CD8-positive, alpha-beta memory T cell (primary cell): ENCODE data around the gene PALS1. TPM values are rescaled to one million over a fixed set of nuclear protein-coding genes. Genes with fewer than 3 reads are reported as not detected.

Experiments
- CTCF ChIA-PET: fragments of 350-600 bp; sonication (Branson Sonifier 250); formaldehyde crosslinking; loops from one replicate; lab custom pipeline; 2021; ENCODE audit warnings: antibody characterized with exemption; lab: Charles Lee
- POLR2A ChIA-PET: fragments of 350-600 bp; sonication (Branson Sonifier 250); formaldehyde crosslinking; loops from one replicate; lab custom pipeline; 2021; ENCODE audit warnings: antibody characterized with exemption; lab: Charles Lee
- DNase-seq, 5 donors: peaks; one replicate each; pipeline versions ENCODE4 v3.0.0 to v3.0.0-alpha.2; 2020 to 2022; ENCODE audit warnings: mixed read lengths in 1 of 5
- H3K27ac ChIP-seq: one replicate; pipeline ENCODE4 v1.7.0; 2013; ENCODE audit warnings: low read depth, mild to moderate bottlenecking, low read length, moderate library complexity
- H3K27me3 ChIP-seq: 2 replicates; pipeline ENCODE4 v1.7.0; 2013; ENCODE audit warnings: low read length, mild to moderate bottlenecking; ENCODE audit not compliant: insufficient read depth, poor library complexity, severe bottlenecking
- H3K36me3 ChIP-seq: 2 replicates; pipeline ENCODE4 v1.7.0; 2013; ENCODE audit warnings: mild to moderate bottlenecking, low read length, moderate library complexity; ENCODE audit not compliant: insufficient read depth
- H3K4me1 ChIP-seq: 2 replicates; pipeline ENCODE4 v1.7.0; 2013; ENCODE audit warnings: mild to moderate bottlenecking, low read length, moderate library complexity; ENCODE audit not compliant: insufficient read depth
- H3K4me3 ChIP-seq: 2 replicates; pipeline ENCODE4 v1.7.0; 2013; ENCODE audit warnings: mild to moderate bottlenecking, low read length
- H3K9me3 ChIP-seq: 2 replicates; pipeline ENCODE4 v1.7.0; 2013; ENCODE audit warnings: mild to moderate bottlenecking, low read length
- H3K27ac Mint-ChIP-seq, 8 donors: one replicate each; pipeline ENCODE4 v1.8.0; 2020 to 2021; ENCODE audit warnings: mixed read lengths in 8 of 8, mild to moderate bottlenecking in 6 of 8, inconsistent platforms in 3 of 8, moderate library complexity in 3 of 8
- H3K27me3 Mint-ChIP-seq, 2 donors: one replicate each; pipeline ENCODE4 v1.8.0; 2020 to 2021; ENCODE audit warnings: mixed read lengths in 2 of 2, mild to moderate bottlenecking in 1 of 2, moderate library complexity in 1 of 2
- H3K36me3 Mint-ChIP-seq, 3 donors: one replicate each; pipeline ENCODE4 v1.8.0; 2020 to 2021; ENCODE audit warnings: mixed read lengths in 3 of 3, inconsistent platforms in 1 of 3, mild to moderate bottlenecking in 1 of 3
- H3K4me1 Mint-ChIP-seq, 3 donors: one replicate each; pipeline ENCODE4 v1.8.0; 2020 to 2021; ENCODE audit warnings: mixed read lengths in 3 of 3, inconsistent platforms in 1 of 3, mild to moderate bottlenecking in 1 of 3
- H3K4me3 Mint-ChIP-seq, 7 donors: one replicate each; pipeline ENCODE4 v1.8.0; 2020 to 2021; ENCODE audit warnings: mixed read lengths in 7 of 7, mild to moderate bottlenecking in 6 of 7, moderate library complexity in 4 of 7, inconsistent platforms in 2 of 7
- H3K9me3 Mint-ChIP-seq, 5 donors: one replicate each; pipeline ENCODE4 v1.8.0; 2020 to 2022; ENCODE audit warnings: mixed read lengths in 5 of 5, mild to moderate bottlenecking in 3 of 5, moderate library complexity in 2 of 5, inconsistent platforms in 1 of 5
- polyA plus RNA-seq: library from polyadenylated mRNA; unstranded; fragments of 300-500 nt; fragmentation: Illumina TruSeq; gene quantifications from one replicate; pipeline ENCODE4 v1.2.3, GENCODE V29; 2021
- total RNA-seq, 2 experiments: library from RNA; stranded (reverse); gene quantifications; one replicate each; pipeline ENCODE4 v1.2.3, GENCODE V29; 2021

The PALS1 gene
- total and polyA plus RNA-seq, 3 experiments from 2014 or later, result 1.8 to 6.7 (median 5.6) TPM

- POLR2A ChIA-PET, result interaction anchor here (1.0 to 1.1 kb wide), 2 partner anchors 46 to 119 kb away, joined by 3 to 7 read pairs; partner anchors contain the start of genes ATP6V1D and EIF2S1
Measured at GRCh38 chr14:67240168-67240932, 885 bp upstream of the PALS1 start.

GRCh38 chr14:67240978-67241410, 241 bp upstream of the PALS1 start:
- Mint-ChIP-seq H3K4me3 (peak overlapping the region; percentile 73 to 97 (median 91)), H3K27ac (peak overlapping the region; percentile 68 to 98 (median 83)), H3K36me3 (peaks cover 0 to 7% (median 0%) of the 10 kb centered on the region in 3 donors), H3K27me3 (peaks cover 0 to 2% of the 10 kb centered on the region in 2 donors), H3K4me1 (peaks cover 20 to 30% (median 30%) of the 10 kb centered on the region in 3 donors), H3K9me3 (no peaks in the 10 kb centered on the region)
- Histone ChIP-seq H3K36me3 (no peaks in the 10 kb centered on the region), H3K4me1 (peaks cover 11% of the 10 kb centered on the region), H3K27me3 (no peaks in the 10 kb centered on the region), H3K9me3 (no peaks in the 10 kb centered on the region), H3K4me3 (peak overlapping the region; percentile 81), H3K27ac (peak overlapping the region; percentile 56)
- CTCF ChIA-PET, result interaction anchor here (2.6 kb wide), 1 partner anchor 119 kb away, joined by 8 read pairs; the partner anchor contains the start of genes ATP6V1D and EIF2S1
- POLR2A ChIA-PET, result interaction anchor here (1.0 to 1.1 kb wide), 2 partner anchors 45 to 119 kb away, joined by 3 to 7 read pairs; partner anchors contain the start of genes ATP6V1D and EIF2S1
- DNase-seq, result peak; percentile 88 to 94 (median 90)

More at GRCh38 chr14:67240168-67240932, 885 bp upstream of the PALS1 start:
- Histone ChIP-seq H3K4me1 (peaks cover 11% of the 10 kb centered on the region), H3K36me3 (no peaks in the 10 kb centered on the region), H3K4me3 (peak overlapping the region; percentile 81), H3K27me3 (no peaks in the 10 kb centered on the region), H3K27ac (peak overlapping the region; percentile 56), H3K9me3 (no peaks in the 10 kb centered on the region)
- peak overlapping the region; percentile 73 to 97 (median 91) for H3K4me3 Mint-ChIP-seq
- peak in 3 of 5 donors; percentile 10 to 54 (median 27) for DNase-seq
- peak overlapping the region in 7 of 8 donors; percentile 68 to 92 (median 79) for H3K27ac Mint-ChIP-seq
- CTCF ChIA-PET, result interaction anchor here (2.6 kb wide), 1 partner anchor 120 kb away, joined by 8 read pairs; the partner anchor contains the start of genes ATP6V1D and EIF2S1
- peaks cover 0 to 7% (median 0%) of the 10 kb centered on the region in 3 donors for H3K36me3 Mint-ChIP-seq
- peaks cover 20 to 30% (median 30%) of the 10 kb centered on the region in 3 donors for H3K4me1 Mint-ChIP-seq
- H3K27me3 Mint-ChIP-seq, result peaks cover 0 to 2% of the 10 kb centered on the region in 2 donors
- H3K9me3 Mint-ChIP-seq, result no peaks in the 10 kb centered on the region

- POLR2A ChIA-PET, result interaction anchor here (0.8 kb wide), 1 partner anchor 118 kb away, joined by 3 read pairs; the partner anchor contains the start of genes ATP6V1D and EIF2S1
- H3K9me3 ChIP-seq, result no peaks in the 10 kb centered on the region
- Mint-ChIP-seq H3K4me1 (peaks cover 22 to 34% (median 33%) of the 10 kb centered on the region in 3 donors), H3K4me3 (peak overlapping the region; percentile 73 to 97 (median 91)), H3K27ac (peak overlapping the region in 6 of 8 donors; percentile 69 to 89 (median 81)), H3K9me3 (no peaks in the 10 kb centered on the region), H3K27me3 (peaks cover 0 to 2% of the 10 kb centered on the region in 2 donors), H3K36me3 (peaks cover 0 to 7% (median 0%) of the 10 kb centered on the region in 3 donors)
- H3K27ac ChIP-seq, result peak overlapping the region; percentile 56
- H3K27me3 ChIP-seq, result no peaks in the 10 kb centered on the region
- peaks cover 11% of the 10 kb centered on the region for H3K4me1 ChIP-seq
- H3K4me3 ChIP-seq, result peak overlapping the region; percentile 81
- DNase-seq, result no peak
- no peaks in the 10 kb centered on the region for H3K36me3 ChIP-seq
- CTCF ChIA-PET, result interaction anchor here (0.8 to 1.2 kb wide), 2 partner anchors 11 to 13 kb away, joined by 3 read pairs; no protein-coding TSS in a partner anchor
Measured at GRCh38 chr14:67242168-67242420, 859 bp downstream of the PALS1 start.

GRCh38 chr14:67245104-67245503, 3.9 kb downstream of the PALS1 start:
- Histone ChIP-seq H3K27ac (no peak overlapping the region), H3K36me3 (no peaks in the 10 kb centered on the region), H3K9me3 (no peaks in the 10 kb centered on the region), H3K27me3 (no peaks in the 10 kb centered on the region), H3K4me3 (no peak overlapping the region), H3K4me1 (peaks cover 9% of the 10 kb centered on the region)
- Mint-ChIP-seq H3K9me3 (no peaks in the 10 kb centered on the region), H3K4me3 (no peak overlapping the region), H3K4me1 (peaks cover 22 to 38% (median 36%) of the 10 kb centered on the region in 3 donors), H3K27ac (no peak overlapping the region), H3K27me3 (peaks cover 0 to 2% of the 10 kb centered on the region in 2 donors), H3K36me3 (peaks cover 0 to 7% (median 0%) of the 10 kb centered on the region in 3 donors)
- ChIA-PET CTCF (no interaction called here), POLR2A (no interaction called here)
- no peak for DNase-seq

- Histone ChIP-seq H3K9me3 (no peaks in the 10 kb centered on the region), H3K4me1 (no peaks in the 10 kb centered on the region), H3K27ac (no peak overlapping the region), H3K36me3 (no peaks in the 10 kb centered on the region), H3K27me3 (no peaks in the 10 kb centered on the region), H3K4me3 (no peak overlapping the region)
- peaks cover 0 to 2% (median 0%) of the 10 kb centered on the region in 3 donors for H3K36me3 Mint-ChIP-seq
- POLR2A ChIA-PET, result interaction anchor here (0.6 kb wide), 1 partner anchor 204 kb away, joined by 3 read pairs; no protein-coding TSS in a partner anchor
- H3K4me3 Mint-ChIP-seq, result no peak overlapping the region
- no peak for DNase-seq
- CTCF ChIA-PET, result interaction anchor here (1.3 kb wide), 1 partner anchor 12 kb away, joined by 3 read pairs; no protein-coding TSS in a partner anchor
- no peaks in the 10 kb centered on the region for H3K27me3 Mint-ChIP-seq
- H3K9me3 Mint-ChIP-seq, result no peaks in the 10 kb centered on the region
- H3K27ac Mint-ChIP-seq, result no peak overlapping the region
- peaks cover 10 to 28% (median 22%) of the 10 kb centered on the region in 3 donors for H3K4me1 Mint-ChIP-seq
Measured at GRCh38 chr14:67251573-67252226, 10.5 kb downstream of the PALS1 start.

- Histone ChIP-seq H3K27ac (no peak overlapping the region), H3K4me3 (no peak overlapping the region), H3K36me3 (no peaks in the 10 kb centered on the region), H3K27me3 (no peaks in the 10 kb centered on the region), H3K9me3 (no peaks in the 10 kb centered on the region), H3K4me1 (no peaks in the 10 kb centered on the region)
- Mint-ChIP-seq H3K27ac (peak overlapping the region in 1 of 8 donors; percentile 64), H3K4me3 (no peak overlapping the region), H3K9me3 (no peaks in the 10 kb centered on the region), H3K36me3 (peaks cover 0 to 8% (median 4%) of the 10 kb centered on the region in 3 donors), H3K4me1 (peaks cover 5 to 19% (median 11%) of the 10 kb centered on the region in 3 donors), H3K27me3 (no peaks in the 10 kb centered on the region)
- CTCF ChIA-PET, result interaction anchor here (0.7 to 1.1 kb wide), 2 partner anchors 11 to 99 kb away, joined by 3 read pairs; no protein-coding TSS in a partner anchor
- DNase-seq, result no peak
- POLR2A ChIA-PET, result no interaction called here
Measured at GRCh38 chr14:67253076-67253635, 11.9 kb downstream of the PALS1 start.

GRCh38 chr14:67257906-67258305, 16.7 kb downstream of the PALS1 start:
- no peak overlapping the region for H3K4me3 ChIP-seq
- Mint-ChIP-seq H3K36me3 (peaks cover 0 to 10% (median 4%) of the 10 kb centered on the region in 3 donors), H3K27me3 (no peaks in the 10 kb centered on the region), H3K4me1 (peaks cover 2 to 23% (median 3%) of the 10 kb centered on the region in 3 donors), H3K9me3 (no peaks in the 10 kb centered on the region), H3K4me3 (no peak overlapping the region), H3K27ac (no peak overlapping the region)
- H3K27ac ChIP-seq, result no peak overlapping the region
- H3K4me1 ChIP-seq, result no peaks in the 10 kb centered on the region
- no peaks in the 10 kb centered on the region for H3K27me3 ChIP-seq
- ChIA-PET POLR2A (no interaction called here), CTCF (no interaction called here)
- DNase-seq, result no peak
- no peaks in the 10 kb centered on the region for H3K36me3 ChIP-seq
- no peaks in the 10 kb centered on the region for H3K9me3 ChIP-seq
